ENCODE measurements around the gene ROCK2.

DNA sequence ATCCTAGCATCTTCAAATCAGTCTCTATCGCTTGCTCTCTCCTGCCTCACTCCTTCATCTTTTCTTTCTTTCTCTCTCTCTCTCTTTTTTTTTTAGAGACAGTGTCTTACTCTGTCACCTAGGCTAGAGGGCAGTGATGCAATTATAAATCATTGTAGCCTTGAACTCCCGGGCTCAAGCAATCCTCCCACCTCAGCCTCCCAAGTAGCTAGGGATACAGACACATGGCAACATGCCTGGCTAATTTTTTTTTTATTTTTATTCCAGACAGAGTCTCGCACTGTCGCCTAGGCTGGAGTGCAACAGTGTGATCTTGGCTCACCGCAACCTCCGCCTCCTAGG lies 199.7 kb downstream of the ROCK2 start:
- TF ChIP-seq NANOG (IDR thresholded peaks at IDR 0.05; ENCODE audit: insufficient read depth, low read depth, low read length, poor library complexity, severe bottlenecking), result no peak
- no peak for TF ChIP-seq POLR2AphosphoS5 (IDR thresholded peaks at IDR 0.05; ENCODE audit: low read depth, low read length)

Data from H1 (cell line).